Epithelial cell of prostate (primary cell): ENCODE results near the gene SEMA4F.
"Not testable (repeated sequence)": the region's sequence is repeated elsewhere in the genome, so short reads cannot be mapped to it uniquely, and the experiment has no call there.

Source experiments
- DNase-seq: peaks from one replicate; pipeline ENCODE4 v3.0.0-alpha.2; 2011; ENCODE audit warnings: low read depth, low spot score
- H3K27ac ChIP-seq: fragments of 450-650 bp; 2 replicates; pipeline ENCODE4 v1.5.1; 2017; ENCODE audit warnings: mild to moderate bottlenecking

SEMA4F gene

GRCh38 chr2:74653985-74654882 lies at the start of gene SEMA4F:
SEMA4F (plus strand) TSS chr2:74654247; CDS start chr2:74654377, 130 bp downstream.
- no peak within 1 kb of the TSS for H3K27ac ChIP-seq
- peak; percentile 69 for DNase-seq

- no peak for DNase-seq
These were observed 47.1 kb upstream of the SEMA4F start for GRCh38 chr2:74606927-74607326.

GRCh38 chr2:74617122-74617521 lies 36.9 kb upstream of the SEMA4F start:
- H3K27ac ChIP-seq = no peak overlapping the region
- no peak for DNase-seq

More at GRCh38 chr2:74606927-74607326, 47.1 kb upstream of the SEMA4F start:
- H3K27ac ChIP-seq = no peak overlapping the region

GRCh38 chr2:74618410-74619083 lies 35.5 kb upstream of the SEMA4F start:
- no peak for DNase-seq
- no peak overlapping the region for H3K27ac ChIP-seq

- no peak for DNase-seq
- no peak overlapping the region for H3K27ac ChIP-seq
These were observed 34.3 kb upstream of the SEMA4F start for GRCh38 chr2:74619651-74620297.

- H3K27ac ChIP-seq = no peak overlapping the region
These were observed 33.4 kb upstream of the SEMA4F start for GRCh38 chr2:74620671-74621070.

GRCh38 chr2:74625658-74626425 lies 28.2 kb upstream of the SEMA4F start:
- DNase-seq = no peak
- no peak overlapping the region for H3K27ac ChIP-seq

More at GRCh38 chr2:74620671-74621070, 33.4 kb upstream of the SEMA4F start:
- DNase-seq = no peak

GRCh38 chr2:74628538-74629105 lies 25.4 kb upstream of the SEMA4F start:
- no peak overlapping the region for H3K27ac ChIP-seq
- DNase-seq = no peak

GRCh38 chr2:74630454-74630853 lies 23.6 kb upstream of the SEMA4F start:
- not testable (repeated sequence) for H3K27ac ChIP-seq, DNase-seq

GRCh38 chr2:74632209-74632938 lies 21.7 kb upstream of the SEMA4F start:
- no peak overlapping the region for H3K27ac ChIP-seq
- DNase-seq = no peak

- H3K27ac ChIP-seq = no peak overlapping the region
- no peak for DNase-seq
These were observed 21.1 kb upstream of the SEMA4F start for GRCh38 chr2:74632939-74633312.

GRCh38 chr2:74639550-74639949 lies 14.5 kb upstream of the SEMA4F start:
- no peak for DNase-seq
- no peak overlapping the region for H3K27ac ChIP-seq

GRCh38 chr2:74645344-74645743 lies 8.7 kb upstream of the SEMA4F start:
- no peak overlapping the region for H3K27ac ChIP-seq
- no peak for DNase-seq

- no peak overlapping the region for H3K27ac ChIP-seq
These were observed 7.8 kb upstream of the SEMA4F start for GRCh38 chr2:74646201-74646600.

GRCh38 chr2:74646834-74647482 lies 7.1 kb upstream of the SEMA4F start:
- DNase-seq = no peak

More at GRCh38 chr2:74646201-74646600, 7.8 kb upstream of the SEMA4F start:
- DNase-seq = no peak

GRCh38 chr2:74648009-74648443 lies 6.0 kb upstream of the SEMA4F start, which contains the start of gene M1AP:
M1AP (minus strand) TSS chr2:74648330; CDS start chr2:74640275, 8,055 bp downstream.
- H3K27ac ChIP-seq = no peak within 1 kb of the TSS
- DNase-seq = no peak

More at GRCh38 chr2:74646834-74647482, 7.1 kb upstream of the SEMA4F start:
- H3K27ac ChIP-seq = no peak overlapping the region

GRCh38 chr2:74653589-74653984 lies 460 bp upstream of the SEMA4F start:
- H3K27ac ChIP-seq = no peak overlapping the region
- DNase-seq = no peak

- no peak for DNase-seq
- H3K27ac ChIP-seq = no peak overlapping the region
These were observed 1.5 kb downstream of the SEMA4F start for GRCh38 chr2:74655579-74655978.
